ENCODE measurements around the gene IFNK. TPM values are rescaled to one million over a fixed set of nuclear protein-coding genes. Genes with fewer than 3 reads are reported as not detected.

Gene IFNK
- total RNA-seq, 1 donor from 2014 or later = not detected

DNA sequence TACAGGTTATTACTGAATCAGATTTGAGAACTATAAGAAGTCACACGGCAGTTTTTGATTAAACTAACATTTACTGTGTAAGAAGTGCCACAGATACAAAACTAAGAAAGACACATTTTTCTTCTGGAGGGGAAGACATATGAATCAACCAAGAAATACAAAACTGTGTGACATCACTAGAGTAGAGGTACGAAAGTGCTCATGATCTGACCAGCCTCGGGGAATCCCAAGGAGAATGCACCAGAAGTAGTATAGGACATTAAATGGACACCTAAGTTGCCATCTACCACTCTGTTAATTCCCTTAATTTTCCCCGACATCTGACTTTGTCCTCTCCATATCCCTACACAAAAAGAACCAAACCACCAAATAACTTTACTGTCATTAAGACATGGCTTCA, 5.3 kb upstream of the IFNK start:
- H3K36me3 Mint-ChIP-seq (ENCODE audit: low read depth) = peaks cover 15% of the 10 kb centered on the region
- H3K4me1 Mint-ChIP-seq = peaks cover 44% of the 10 kb centered on the region
- H3K4me3 Mint-ChIP-seq = no peak overlapping the region
- ATAC-seq (ENCODE audit: low read depth) (no peak), DNase-seq (no peak)
- H3K9me3 Mint-ChIP-seq = no peaks in the 10 kb centered on the region
- no peaks in the 10 kb centered on the region for H3K27me3 Mint-ChIP-seq
- CTCF ChIA-PET = no interaction called here
- intact Hi-C loops (cut with micrococcal nuclease) = no loop called here
- POLR2A ChIA-PET = no interaction called here
- TF ChIP-seq, protein P1, sequence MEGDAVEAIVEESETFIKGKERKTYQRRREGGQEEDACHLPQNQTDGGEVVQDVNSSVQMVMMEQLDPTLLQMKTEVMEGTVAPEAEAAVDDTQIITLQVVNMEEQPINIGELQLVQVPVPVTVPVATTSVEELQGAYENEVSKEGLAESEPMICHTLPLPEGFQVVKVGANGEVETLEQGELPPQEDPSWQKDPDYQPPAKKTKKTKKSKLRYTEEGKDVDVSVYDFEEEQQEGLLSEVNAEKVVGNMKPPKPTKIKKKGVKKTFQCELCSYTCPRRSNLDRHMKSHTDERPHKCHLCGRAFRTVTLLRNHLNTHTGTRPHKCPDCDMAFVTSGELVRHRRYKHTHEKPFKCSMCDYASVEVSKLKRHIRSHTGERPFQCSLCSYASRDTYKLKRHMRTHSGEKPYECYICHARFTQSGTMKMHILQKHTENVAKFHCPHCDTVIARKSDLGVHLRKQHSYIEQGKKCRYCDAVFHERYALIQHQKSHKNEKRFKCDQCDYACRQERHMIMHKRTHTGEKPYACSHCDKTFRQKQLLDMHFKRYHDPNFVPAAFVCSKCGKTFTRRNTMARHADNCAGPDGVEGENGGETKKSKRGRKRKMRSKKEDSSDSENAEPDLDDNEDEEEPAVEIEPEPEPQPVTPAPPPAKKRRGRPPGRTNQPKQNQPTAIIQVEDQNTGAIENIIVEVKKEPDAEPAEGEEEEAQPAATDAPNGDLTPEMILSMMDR (IDR thresholded peaks at IDR 0.05) = no peak
- H3K27ac Mint-ChIP-seq = no peak overlapping the region

DNA sequence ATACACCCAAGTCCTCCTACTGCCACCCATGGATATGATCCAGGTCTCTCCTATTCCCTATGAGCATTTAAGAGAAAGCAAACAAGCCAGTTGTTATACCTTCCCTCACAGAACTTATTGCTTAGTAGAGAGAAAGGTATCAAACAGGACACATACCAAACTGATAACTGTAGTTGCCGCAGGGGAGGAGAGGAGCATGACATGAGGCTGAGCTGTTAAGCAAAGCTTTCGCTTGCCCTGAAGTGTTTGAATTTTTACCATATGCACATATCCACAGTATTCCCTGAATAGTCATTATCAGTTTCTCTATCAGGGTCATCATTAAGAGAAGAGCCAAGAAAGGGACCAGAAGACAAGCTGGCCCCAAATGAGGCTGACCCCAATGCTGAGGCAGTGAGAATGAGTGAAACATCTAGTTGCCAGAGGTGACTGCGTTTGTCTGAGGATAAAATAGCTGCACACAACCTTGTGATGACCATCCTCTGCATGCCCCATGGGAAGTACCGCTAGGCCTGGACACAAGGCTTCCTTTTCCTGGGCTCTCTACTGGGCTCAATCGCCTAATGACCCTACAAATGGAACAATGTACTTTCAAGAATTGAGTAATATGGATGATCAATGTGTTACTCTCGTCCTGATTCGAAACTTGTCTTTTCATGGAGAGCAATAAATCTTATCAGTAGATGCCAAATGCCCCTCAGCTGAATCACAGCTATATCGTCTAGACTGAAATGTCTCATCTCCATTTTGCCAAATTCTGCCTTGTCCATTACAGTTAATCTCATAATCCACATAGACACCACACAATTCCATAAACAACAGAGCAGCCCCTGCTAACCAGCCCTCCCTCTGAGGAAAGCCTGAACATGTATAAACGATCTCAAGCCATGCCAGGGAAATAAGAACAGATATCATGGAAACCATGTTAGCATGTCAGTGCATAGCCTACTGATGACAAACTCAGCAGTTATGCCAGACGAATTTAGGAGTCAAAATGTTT, 4.3 kb upstream of the IFNK start:
- Mint-ChIP-seq H3K27ac (no peak overlapping the region), H3K9me3 (no peaks in the 10 kb centered on the region), H3K4me3 (no peak overlapping the region), H3K4me1 (peaks cover 50% of the 10 kb centered on the region), H3K27me3 (no peaks in the 10 kb centered on the region), H3K36me3 (ENCODE audit: low read depth) (peaks cover 17% of the 10 kb centered on the region)
- intact Hi-C loops (cut with micrococcal nuclease) = no loop called here
- ChIA-PET CTCF (interaction anchor here (0.6 kb wide), 1 partner anchor 30 kb away, joined by 3 read pairs; no protein-coding TSS in a partner anchor), POLR2A (no interaction called here)
- ATAC-seq (ENCODE audit: low read depth) (no peak), DNase-seq (no peak)
- TF ChIP-seq, protein P1 (IDR thresholded peaks at IDR 0.05) = no peak

GRCh38 chr9:27520986-27521385, 3.1 kb upstream of the IFNK start:
- ATAC-seq (ENCODE audit: low read depth) = no peak

GRCh38 chr9:27523141-27523540, 949 bp upstream of the IFNK start:
- Mint-ChIP-seq H3K27me3 (no peaks in the 10 kb centered on the region), H3K27ac (no peak overlapping the region), H3K9me3 (no peaks in the 10 kb centered on the region), H3K36me3 (ENCODE audit: low read depth) (peaks cover 19% of the 10 kb centered on the region), H3K4me3 (no peak overlapping the region), H3K4me1 (peaks cover 57% of the 10 kb centered on the region)
- POLR2A ChIA-PET = interaction anchor here (0.7 kb wide), 1 partner anchor 159 kb away, joined by 4 read pairs; no protein-coding TSS in a partner anchor
- ATAC-seq (ENCODE audit: low read depth) = no peak
- DNase-seq = no peak
- intact Hi-C loops (cut with micrococcal nuclease) = no loop called here
- TF ChIP-seq, protein P1 (IDR thresholded peaks at IDR 0.05) = no peak
- CTCF ChIA-PET = no interaction called here

More at GRCh38 chr9:27520986-27521385, 3.1 kb upstream of the IFNK start:
- no peak overlapping the region for H3K4me3 Mint-ChIP-seq
- ChIA-PET CTCF (no interaction called here), POLR2A (no interaction called here)
- no peak for DNase-seq
- peaks cover 17% of the 10 kb centered on the region for H3K36me3 Mint-ChIP-seq (ENCODE audit: low read depth)
- no peak overlapping the region for H3K27ac Mint-ChIP-seq
- TF ChIP-seq, protein P1 (IDR thresholded peaks at IDR 0.05) = no peak
- peaks cover 53% of the 10 kb centered on the region for H3K4me1 Mint-ChIP-seq
- H3K27me3 Mint-ChIP-seq = no peaks in the 10 kb centered on the region
- no peaks in the 10 kb centered on the region for H3K9me3 Mint-ChIP-seq
- intact Hi-C loops (cut with micrococcal nuclease) = no loop called here

- TF ChIP-seq, protein P1 (IDR thresholded peaks at IDR 0.05) = no peak
- intact Hi-C loops (cut with micrococcal nuclease) = loop anchor here (2.0 kb wide), 1 partner anchor 135 kb away; no protein-coding TSS in a partner anchor
- Mint-ChIP-seq H3K4me3 (peak overlapping the region; percentile 95), H3K9me3 (no peaks in the 10 kb centered on the region), H3K27me3 (no peaks in the 10 kb centered on the region), H3K36me3 (ENCODE audit: low read depth) (peaks cover 12% of the 10 kb centered on the region), H3K4me1 (peaks cover 48% of the 10 kb centered on the region), H3K27ac (peak overlapping the region; percentile 91)
- ATAC-seq (ENCODE audit: low read depth) (no peak), DNase-seq (no peak)
- CTCF ChIA-PET = interaction anchor here (0.7 to 1.5 kb wide), 3 partner anchors 149 to 195 kb away, joined by 3 to 14 read pairs (median 3); no protein-coding TSS in a partner anchor
- POLR2A ChIA-PET = interaction anchor here (0.7 to 3.8 kb wide), 9 partner anchors 38 to 195 kb away, joined by 3 to 38 read pairs (median 6); no protein-coding TSS in a partner anchor
Observed at GRCh38 chr9:27527702-27528075, 3.6 kb downstream of the IFNK start.

Measured in activated B cell treated with CpG ODN at 0.5 μM for 24 hours (primary cell).